Ovary (tissue), 3 donors: ENCODE data around the gene STARD4.

Source experiments
- EP300 ChIP-seq: sonication (generic); formaldehyde crosslinking; IDR thresholded peaks from one replicate; pipeline ENCODE4 v1.6.1; 2017; ENCODE audit warnings: antibody characterized with exemption
- TF ChIP-seq, protein P1 (sequence below), 3 donors: fragments of 450-650 bp in 2 of 3; fragments of 200-600 bp in 1 of 3; IDR thresholded peaks; one replicate each; pipeline versions ENCODE4 v1.5.1 to v1.8.0; 2016 to 2022; ENCODE audit warnings: antibody characterized with exemption in 3 of 3, mild to moderate bottlenecking in 1 of 3
- donor health status: DM: no; HTN: no; CAD: no.

DNA sequence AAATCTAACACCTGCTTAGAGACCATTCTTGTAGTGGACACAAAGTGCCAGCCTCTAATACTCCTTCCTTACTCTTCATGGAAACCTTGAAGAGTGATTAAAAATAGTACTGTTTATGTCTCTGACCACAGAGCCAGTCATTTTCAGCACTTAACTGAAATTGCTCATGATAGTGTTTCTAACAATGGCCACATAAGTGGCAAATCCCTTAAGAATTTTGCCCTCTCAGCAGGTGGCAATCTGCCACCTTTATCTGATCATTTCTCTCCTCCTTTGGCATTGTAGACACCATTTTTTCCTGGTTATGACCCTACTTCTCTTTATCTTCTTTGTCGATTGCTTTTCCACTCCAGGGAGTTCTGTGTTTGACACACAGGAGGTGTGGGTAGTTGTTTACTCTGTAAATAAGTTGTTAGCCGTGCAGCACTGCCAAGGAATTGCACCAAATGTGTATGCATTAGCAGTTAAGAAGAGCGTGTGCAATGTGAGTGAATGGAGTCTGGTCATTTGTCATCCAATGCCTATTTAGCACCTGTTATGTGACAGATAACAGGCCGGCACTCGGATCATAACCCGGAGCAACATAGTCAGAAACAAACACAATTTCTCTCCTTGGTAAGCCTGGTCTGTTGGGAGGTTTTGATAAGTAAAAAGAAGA is 36.8 kb upstream of the STARD4 start:
- TF ChIP-seq, protein P1, sequence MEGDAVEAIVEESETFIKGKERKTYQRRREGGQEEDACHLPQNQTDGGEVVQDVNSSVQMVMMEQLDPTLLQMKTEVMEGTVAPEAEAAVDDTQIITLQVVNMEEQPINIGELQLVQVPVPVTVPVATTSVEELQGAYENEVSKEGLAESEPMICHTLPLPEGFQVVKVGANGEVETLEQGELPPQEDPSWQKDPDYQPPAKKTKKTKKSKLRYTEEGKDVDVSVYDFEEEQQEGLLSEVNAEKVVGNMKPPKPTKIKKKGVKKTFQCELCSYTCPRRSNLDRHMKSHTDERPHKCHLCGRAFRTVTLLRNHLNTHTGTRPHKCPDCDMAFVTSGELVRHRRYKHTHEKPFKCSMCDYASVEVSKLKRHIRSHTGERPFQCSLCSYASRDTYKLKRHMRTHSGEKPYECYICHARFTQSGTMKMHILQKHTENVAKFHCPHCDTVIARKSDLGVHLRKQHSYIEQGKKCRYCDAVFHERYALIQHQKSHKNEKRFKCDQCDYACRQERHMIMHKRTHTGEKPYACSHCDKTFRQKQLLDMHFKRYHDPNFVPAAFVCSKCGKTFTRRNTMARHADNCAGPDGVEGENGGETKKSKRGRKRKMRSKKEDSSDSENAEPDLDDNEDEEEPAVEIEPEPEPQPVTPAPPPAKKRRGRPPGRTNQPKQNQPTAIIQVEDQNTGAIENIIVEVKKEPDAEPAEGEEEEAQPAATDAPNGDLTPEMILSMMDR (IDR thresholded peaks at IDR 0.05) = no peak
- no peak for TF ChIP-seq EP300
